ENCODE measurements around the gene STAT2.

The STAT2 gene

DNA sequence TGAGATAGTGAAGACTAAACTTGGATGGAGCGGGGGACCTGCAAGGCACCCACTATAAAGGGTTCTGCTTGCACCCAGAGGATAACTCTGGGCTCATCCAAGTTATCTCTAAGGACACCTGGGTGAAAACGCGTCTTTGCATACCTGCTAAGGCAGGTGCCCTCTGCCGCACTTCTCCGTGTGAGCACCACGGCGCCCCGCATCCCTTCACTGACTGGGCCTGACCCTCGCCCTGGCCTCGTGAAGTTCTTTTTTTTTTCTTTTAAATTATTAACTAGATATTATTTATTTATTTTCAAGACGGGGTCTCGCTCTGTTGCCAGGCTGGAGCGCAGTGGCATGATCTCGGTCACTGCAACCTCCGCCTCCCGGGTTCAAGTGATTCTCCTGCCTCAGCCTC is 22.7 kb upstream of the STAT2 start:
- Histone ChIP-seq H4K20me1 (ENCODE audit: insufficient read depth, low read length) (no peaks in the 10 kb centered on the region), H3K4me3 (ENCODE audit: low read length) (no peak overlapping the region), H3F3A (ENCODE audit: insufficient read depth, low read length) (no peaks in the 10 kb centered on the region), H3K36me3 (replicated peaks; ENCODE audit: insufficient read depth, low read length) (no peaks in the 10 kb centered on the region), H2AFZ (ENCODE audit: low read length) (no peak overlapping the region), H3K79me2 (ENCODE audit: low read length) (no peaks in the 10 kb centered on the region), H3K9ac (ENCODE audit: low read length) (no peak overlapping the region), H3K27ac (ENCODE audit: low read length) (no peak overlapping the region), H3K27me3 (replicated peaks; ENCODE audit: insufficient read depth, low read length) (no peaks in the 10 kb centered on the region), H3K9me3 (replicated peaks; ENCODE audit: insufficient read depth, low read length) (no peaks in the 10 kb centered on the region), H3K9me2 (replicated peaks; ENCODE audit: insufficient read depth, low read length) (no peaks in the 10 kb centered on the region), H3K4me2 (ENCODE audit: low read depth, low read length) (no peak overlapping the region), H3K4me1 (ENCODE audit: low read length) (no peaks in the 10 kb centered on the region)
- TF ChIP-seq EZH2phosphoT487 (IDR thresholded peaks at IDR 0.05; ENCODE audit: low read length) (no peak), EZH2 (optimal IDR thresholded peaks at IDR 0.05; ENCODE audit: low read depth, low read length) (no peak)
- TF ChIP-seq, protein P1, sequence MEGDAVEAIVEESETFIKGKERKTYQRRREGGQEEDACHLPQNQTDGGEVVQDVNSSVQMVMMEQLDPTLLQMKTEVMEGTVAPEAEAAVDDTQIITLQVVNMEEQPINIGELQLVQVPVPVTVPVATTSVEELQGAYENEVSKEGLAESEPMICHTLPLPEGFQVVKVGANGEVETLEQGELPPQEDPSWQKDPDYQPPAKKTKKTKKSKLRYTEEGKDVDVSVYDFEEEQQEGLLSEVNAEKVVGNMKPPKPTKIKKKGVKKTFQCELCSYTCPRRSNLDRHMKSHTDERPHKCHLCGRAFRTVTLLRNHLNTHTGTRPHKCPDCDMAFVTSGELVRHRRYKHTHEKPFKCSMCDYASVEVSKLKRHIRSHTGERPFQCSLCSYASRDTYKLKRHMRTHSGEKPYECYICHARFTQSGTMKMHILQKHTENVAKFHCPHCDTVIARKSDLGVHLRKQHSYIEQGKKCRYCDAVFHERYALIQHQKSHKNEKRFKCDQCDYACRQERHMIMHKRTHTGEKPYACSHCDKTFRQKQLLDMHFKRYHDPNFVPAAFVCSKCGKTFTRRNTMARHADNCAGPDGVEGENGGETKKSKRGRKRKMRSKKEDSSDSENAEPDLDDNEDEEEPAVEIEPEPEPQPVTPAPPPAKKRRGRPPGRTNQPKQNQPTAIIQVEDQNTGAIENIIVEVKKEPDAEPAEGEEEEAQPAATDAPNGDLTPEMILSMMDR (IDR thresholded peaks at IDR 0.05; ENCODE audit: low read length) = no peak
- no peak for DNase-seq

DNA sequence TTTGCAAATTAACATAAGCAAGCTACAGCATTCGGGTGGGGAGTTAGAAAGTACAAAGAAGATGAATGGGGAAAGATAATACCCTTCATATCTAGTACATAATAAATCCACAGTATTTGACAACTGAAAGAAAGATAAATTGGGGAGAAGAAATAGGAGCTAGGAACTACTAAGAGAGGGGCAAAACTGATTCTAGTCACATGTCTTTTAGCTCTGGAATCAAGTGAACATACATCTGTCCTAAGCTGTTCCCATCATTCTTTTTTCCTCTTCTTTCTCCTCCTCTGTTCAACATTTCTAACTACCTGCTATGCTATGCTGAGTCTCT is 18.0 kb upstream of the STAT2 start:
- peaks cover 14% of the 10 kb centered on the region for H3F3A ChIP-seq (ENCODE audit: insufficient read depth, low read length)
- no peak overlapping the region for H3K4me3 ChIP-seq (ENCODE audit: low read length)
- no peak for TF ChIP-seq EZH2 (optimal IDR thresholded peaks at IDR 0.05; ENCODE audit: low read depth, low read length)
- TF ChIP-seq EZH2phosphoT487 (IDR thresholded peaks at IDR 0.05; ENCODE audit: low read length) = no peak
- TF ChIP-seq, protein P1 (IDR thresholded peaks at IDR 0.05; ENCODE audit: low read length) = no peak
- H3K9me3 ChIP-seq (replicated peaks; ENCODE audit: insufficient read depth, low read length) = no peaks in the 10 kb centered on the region
- H3K9ac ChIP-seq (ENCODE audit: low read length) = no peak overlapping the region
- H3K9me2 ChIP-seq (replicated peaks; ENCODE audit: insufficient read depth, low read length) = no peaks in the 10 kb centered on the region
- DNase-seq = no peak
- no peak overlapping the region for H2AFZ ChIP-seq (ENCODE audit: low read length)
- no peak overlapping the region for H3K27ac ChIP-seq (ENCODE audit: low read length)
- H4K20me1 ChIP-seq (ENCODE audit: insufficient read depth, low read length) = no peaks in the 10 kb centered on the region
- no peak overlapping the region for H3K4me2 ChIP-seq (ENCODE audit: low read depth, low read length)
- H3K27me3 ChIP-seq (replicated peaks; ENCODE audit: insufficient read depth, low read length) = no peaks in the 10 kb centered on the region
- peaks cover 15% of the 10 kb centered on the region for H3K4me1 ChIP-seq (ENCODE audit: low read length)
- H3K36me3 ChIP-seq (replicated peaks; ENCODE audit: insufficient read depth, low read length) = no peaks in the 10 kb centered on the region
- no peaks in the 10 kb centered on the region for H3K79me2 ChIP-seq (ENCODE audit: low read length)

DNA sequence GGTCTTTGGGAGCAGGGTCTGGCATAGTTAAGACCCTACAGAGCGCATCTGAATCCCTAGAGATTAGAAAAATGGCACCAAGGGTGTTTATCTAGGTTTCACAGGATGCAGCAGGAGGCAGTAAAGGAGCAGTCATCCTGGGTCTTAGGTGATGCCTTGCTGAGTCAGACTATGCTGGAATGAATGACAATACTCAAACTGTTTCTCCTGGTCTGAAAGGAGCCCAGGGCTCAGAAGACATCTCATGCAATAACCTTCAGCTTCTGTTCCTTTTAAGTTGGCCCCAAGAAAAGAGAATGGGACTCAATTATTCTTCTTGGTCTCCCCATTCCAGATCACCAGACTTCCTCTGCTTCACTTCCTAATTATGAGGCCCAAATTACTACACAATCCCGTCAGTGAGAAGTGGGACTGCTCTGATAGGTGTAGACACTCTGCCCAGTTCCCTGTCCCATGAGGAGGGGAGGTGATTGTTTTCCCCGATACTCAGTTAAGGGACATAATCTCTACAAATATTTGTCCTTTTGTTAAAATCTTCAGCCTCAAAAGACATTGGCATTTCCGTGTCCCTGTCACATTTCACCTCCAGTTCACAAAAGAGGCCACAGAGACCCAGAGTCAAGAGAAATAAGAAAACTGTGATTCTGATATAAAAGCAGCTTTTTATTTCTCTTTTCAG is 17.5 kb upstream of the STAT2 start:
- no peak overlapping the region for H2AFZ ChIP-seq (ENCODE audit: low read length)
- TF ChIP-seq, protein P1 (IDR thresholded peaks at IDR 0.05; ENCODE audit: low read length) = no peak
- no peak for TF ChIP-seq EZH2 (optimal IDR thresholded peaks at IDR 0.05; ENCODE audit: low read depth, low read length)
- TF ChIP-seq EZH2phosphoT487 (IDR thresholded peaks at IDR 0.05; ENCODE audit: low read length) = no peak
- no peaks in the 10 kb centered on the region for H3K9me2 ChIP-seq (replicated peaks; ENCODE audit: insufficient read depth, low read length)
- no peak overlapping the region for H3K27ac ChIP-seq (ENCODE audit: low read length)
- no peak overlapping the region for H3K4me3 ChIP-seq (ENCODE audit: low read length)
- no peaks in the 10 kb centered on the region for H3K36me3 ChIP-seq (replicated peaks; ENCODE audit: insufficient read depth, low read length)
- no peaks in the 10 kb centered on the region for H3K27me3 ChIP-seq (replicated peaks; ENCODE audit: insufficient read depth, low read length)
- no peak overlapping the region for H3K9ac ChIP-seq (ENCODE audit: low read length)
- no peaks in the 10 kb centered on the region for H3K9me3 ChIP-seq (replicated peaks; ENCODE audit: insufficient read depth, low read length)
- no peak overlapping the region for H3K4me2 ChIP-seq (ENCODE audit: low read depth, low read length)
- DNase-seq = no peak
- H3K79me2 ChIP-seq (ENCODE audit: low read length) = no peaks in the 10 kb centered on the region
- H4K20me1 ChIP-seq (ENCODE audit: insufficient read depth, low read length) = no peaks in the 10 kb centered on the region
- peaks cover 15% of the 10 kb centered on the region for H3K4me1 ChIP-seq (ENCODE audit: low read length)
- peaks cover 14% of the 10 kb centered on the region for H3F3A ChIP-seq (ENCODE audit: insufficient read depth, low read length)
